Measurements from ENCODE around the gene ZDHHC4.

ZDHHC4 gene

GRCh38 chr7:6637544-6638229 lies 60.4 kb downstream of the ZDHHC4 start:
- peak; percentile 37 for DNase-seq
